Measurements from ENCODE around the gene LEAP2.

The LEAP2 gene

GRCh38 chr5:132901036-132901435 is 27.6 kb downstream of the LEAP2 start:
- Histone ChIP-seq H3K4me1 (ENCODE audit: insufficient read depth, low read length) (no peaks in the 10 kb centered on the region), H3K4me3 (ENCODE audit: low read length) (no peak overlapping the region), H3K36me3 (ENCODE audit: insufficient read depth, low read length) (peaks cover 44% of the 10 kb centered on the region), H3K9me3 (ENCODE audit: low read length) (no peaks in the 10 kb centered on the region), H2AFZ (ENCODE audit: low read depth, low read length) (no peak overlapping the region), H3K27me3 (ENCODE audit: insufficient read depth, low read length) (no peaks in the 10 kb centered on the region)

- Histone ChIP-seq H3K4me1 (ENCODE audit: insufficient read depth, low read length) (no peaks in the 10 kb centered on the region), H3K27me3 (ENCODE audit: insufficient read depth, low read length) (no peaks in the 10 kb centered on the region), H3K4me3 (ENCODE audit: low read length) (no peak overlapping the region), H2AFZ (ENCODE audit: low read depth, low read length) (no peak overlapping the region), H3K36me3 (ENCODE audit: insufficient read depth, low read length) (peaks cover 38% of the 10 kb centered on the region), H3K9me3 (ENCODE audit: low read length) (no peaks in the 10 kb centered on the region)
Observed at GRCh38 chr5:132901730-132902129, 28.3 kb downstream of the LEAP2 start.

- H3K4me3 ChIP-seq (ENCODE audit: low read length): no peak overlapping the region
- no peaks in the 10 kb centered on the region for H3K27me3 ChIP-seq (ENCODE audit: insufficient read depth, low read length)
- H3K4me1 ChIP-seq (ENCODE audit: insufficient read depth, low read length): no peaks in the 10 kb centered on the region
- H2AFZ ChIP-seq (ENCODE audit: low read depth, low read length): no peak overlapping the region
- peaks cover 43% of the 10 kb centered on the region for H3K36me3 ChIP-seq (ENCODE audit: insufficient read depth, low read length)
- no peaks in the 10 kb centered on the region for H3K9me3 ChIP-seq (ENCODE audit: low read length)
Observed at GRCh38 chr5:132905938-132906337, 32.5 kb downstream of the LEAP2 start.

GRCh38 chr5:132907161-132907560 is 33.7 kb downstream of the LEAP2 start:
- no peaks in the 10 kb centered on the region for H3K27me3 ChIP-seq (ENCODE audit: insufficient read depth, low read length)
- no peak overlapping the region for H2AFZ ChIP-seq (ENCODE audit: low read depth, low read length)
- H3K9me3 ChIP-seq (ENCODE audit: low read length): no peaks in the 10 kb centered on the region
- H3K36me3 ChIP-seq (ENCODE audit: insufficient read depth, low read length): peaks cover 54% of the 10 kb centered on the region
- no peaks in the 10 kb centered on the region for H3K4me1 ChIP-seq (ENCODE audit: insufficient read depth, low read length)
- H3K4me3 ChIP-seq (ENCODE audit: low read length): no peak overlapping the region

- no peak overlapping the region for H3K4me3 ChIP-seq (ENCODE audit: low read length)
- no peaks in the 10 kb centered on the region for H3K27me3 ChIP-seq (ENCODE audit: insufficient read depth, low read length)
- H2AFZ ChIP-seq (ENCODE audit: low read depth, low read length): no peak overlapping the region
- no peaks in the 10 kb centered on the region for H3K9me3 ChIP-seq (ENCODE audit: low read length)
- peaks cover 59% of the 10 kb centered on the region for H3K36me3 ChIP-seq (ENCODE audit: insufficient read depth, low read length)
- no peaks in the 10 kb centered on the region for H3K4me1 ChIP-seq (ENCODE audit: insufficient read depth, low read length)
Observed at GRCh38 chr5:132909702-132910101, 36.2 kb downstream of the LEAP2 start.

- Histone ChIP-seq H3K36me3 (ENCODE audit: insufficient read depth, low read length) (peaks cover 50% of the 10 kb centered on the region), H3K4me3 (ENCODE audit: low read length) (no peak overlapping the region), H3K4me1 (ENCODE audit: insufficient read depth, low read length) (no peaks in the 10 kb centered on the region), H3K27me3 (ENCODE audit: insufficient read depth, low read length) (no peaks in the 10 kb centered on the region), H3K9me3 (ENCODE audit: low read length) (peaks cover 2% of the 10 kb centered on the region), H2AFZ (ENCODE audit: low read depth, low read length) (no peak overlapping the region)
Observed at GRCh38 chr5:132915681-132916080, 42.2 kb downstream of the LEAP2 start.

GRCh38 chr5:132916086-132916485 is 42.6 kb downstream of the LEAP2 start:
- Histone ChIP-seq H3K4me1 (ENCODE audit: insufficient read depth, low read length) (no peaks in the 10 kb centered on the region), H3K27me3 (ENCODE audit: insufficient read depth, low read length) (no peaks in the 10 kb centered on the region), H3K4me3 (ENCODE audit: low read length) (no peak overlapping the region), H2AFZ (ENCODE audit: low read depth, low read length) (no peak overlapping the region), H3K36me3 (ENCODE audit: insufficient read depth, low read length) (peaks cover 46% of the 10 kb centered on the region), H3K9me3 (ENCODE audit: low read length) (peaks cover 2% of the 10 kb centered on the region)

Data from neuron (in vitro differentiated cells).